ENCODE results near the gene EIF1AD. TPM values are rescaled to one million over a fixed set of nuclear protein-coding genes. Genes with fewer than 3 reads are reported as not detected.

EIF1AD gene
- total RNA-seq, 1 donor from 2014 or later: 22.2 TPM

DNA sequence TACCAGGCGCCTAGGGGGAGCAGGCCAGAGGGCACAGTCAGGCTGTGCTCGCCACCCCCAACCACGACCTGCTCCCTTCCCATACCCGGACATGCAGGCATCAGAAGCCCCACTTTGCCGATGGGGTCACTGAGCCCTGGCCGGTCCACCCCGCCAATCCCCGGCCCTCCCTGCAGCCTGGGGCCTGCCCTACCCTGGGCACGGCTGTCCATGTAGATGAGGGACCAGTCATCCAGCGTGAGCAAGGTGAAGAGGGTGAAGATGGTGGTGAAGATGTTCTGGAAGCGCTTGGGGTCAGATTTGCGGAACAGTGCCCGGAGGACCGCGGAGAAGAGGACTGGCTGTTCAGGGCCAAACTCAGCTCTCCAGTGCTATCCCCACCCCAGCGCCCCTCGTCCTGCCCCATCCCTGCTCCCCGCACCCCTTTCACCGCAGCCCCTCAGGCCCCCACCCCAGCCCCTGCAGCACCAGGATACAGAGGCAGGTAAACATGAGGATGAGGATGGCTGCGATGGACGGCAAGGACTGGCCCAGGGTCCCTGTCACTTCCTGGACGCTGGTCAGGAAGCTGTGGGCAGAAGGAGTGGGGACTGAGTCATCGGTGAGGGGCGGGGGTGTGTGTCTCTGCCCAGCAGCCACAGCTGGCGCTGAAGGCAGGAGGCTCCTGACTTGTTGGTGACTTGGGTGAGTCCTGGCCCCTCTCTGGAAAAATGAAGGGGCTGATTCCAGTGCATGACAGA lies 18.8 kb upstream of the EIF1AD start:
- H3K36me3 Mint-ChIP-seq: no peaks in the 10 kb centered on the region
- H3K27ac Mint-ChIP-seq: no peak overlapping the region
- H3K36me3 ChIP-seq: no peaks in the 10 kb centered on the region
- peaks cover 4% of the 10 kb centered on the region for H3K4me1 Mint-ChIP-seq
- no peak overlapping the region for H2AFZ ChIP-seq (replicated peaks)
- no peak for DNase-seq (ENCODE audit: low spot score)
- H3K79me2 ChIP-seq (ENCODE audit: low read depth): no peaks in the 10 kb centered on the region
- H3K9me3 Mint-ChIP-seq: no peaks in the 10 kb centered on the region
- no peak overlapping the region for H3K4me3 ChIP-seq
- no peaks in the 10 kb centered on the region for H4K20me1 ChIP-seq (ENCODE audit: low read depth)
- H3K27me3 Mint-ChIP-seq (ENCODE audit: insufficient read depth, low read depth): peaks cover 12% of the 10 kb centered on the region
- no peak overlapping the region for H3K9ac ChIP-seq
- no peak for TF ChIP-seq EZH2 (IDR thresholded peaks at IDR 0.05)
- TF ChIP-seq EZH2phosphoT487 (IDR thresholded peaks at IDR 0.05): no peak
- TF ChIP-seq, protein P1, sequence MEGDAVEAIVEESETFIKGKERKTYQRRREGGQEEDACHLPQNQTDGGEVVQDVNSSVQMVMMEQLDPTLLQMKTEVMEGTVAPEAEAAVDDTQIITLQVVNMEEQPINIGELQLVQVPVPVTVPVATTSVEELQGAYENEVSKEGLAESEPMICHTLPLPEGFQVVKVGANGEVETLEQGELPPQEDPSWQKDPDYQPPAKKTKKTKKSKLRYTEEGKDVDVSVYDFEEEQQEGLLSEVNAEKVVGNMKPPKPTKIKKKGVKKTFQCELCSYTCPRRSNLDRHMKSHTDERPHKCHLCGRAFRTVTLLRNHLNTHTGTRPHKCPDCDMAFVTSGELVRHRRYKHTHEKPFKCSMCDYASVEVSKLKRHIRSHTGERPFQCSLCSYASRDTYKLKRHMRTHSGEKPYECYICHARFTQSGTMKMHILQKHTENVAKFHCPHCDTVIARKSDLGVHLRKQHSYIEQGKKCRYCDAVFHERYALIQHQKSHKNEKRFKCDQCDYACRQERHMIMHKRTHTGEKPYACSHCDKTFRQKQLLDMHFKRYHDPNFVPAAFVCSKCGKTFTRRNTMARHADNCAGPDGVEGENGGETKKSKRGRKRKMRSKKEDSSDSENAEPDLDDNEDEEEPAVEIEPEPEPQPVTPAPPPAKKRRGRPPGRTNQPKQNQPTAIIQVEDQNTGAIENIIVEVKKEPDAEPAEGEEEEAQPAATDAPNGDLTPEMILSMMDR (IDR thresholded peaks at IDR 0.05): no peak
- no peak overlapping the region for H3K4me2 ChIP-seq
- no peaks in the 10 kb centered on the region for H3K9me3 ChIP-seq (ENCODE audit: low read depth)
- no peaks in the 10 kb centered on the region for H3K4me1 ChIP-seq
- H3F3A ChIP-seq (ENCODE audit: low read depth): no peaks in the 10 kb centered on the region
- H3K27me3 ChIP-seq: peaks cover 29% of the 10 kb centered on the region
- no peak overlapping the region for H3K4me3 Mint-ChIP-seq
- no peak overlapping the region for H3K27ac ChIP-seq

DNA sequence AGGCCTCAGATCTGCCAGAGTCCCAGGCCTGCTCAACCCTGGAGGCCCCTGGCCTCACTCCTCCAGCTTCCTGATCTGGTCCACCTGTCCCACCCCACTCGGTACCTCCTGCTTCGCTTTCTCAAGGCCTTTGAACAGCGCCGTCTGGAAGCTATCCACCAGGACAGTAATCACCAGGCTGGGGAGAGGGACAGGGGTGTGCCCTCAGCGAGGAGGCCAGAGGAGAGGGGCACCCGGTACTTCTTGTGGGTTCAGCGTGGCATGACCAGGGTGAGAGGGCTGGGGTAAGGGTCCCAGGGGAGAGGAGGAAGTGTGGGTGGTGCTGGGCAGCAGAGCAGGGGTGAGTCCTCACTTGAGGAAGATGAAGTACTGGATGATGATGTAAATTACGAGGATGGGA lies 18.3 kb upstream of the EIF1AD start:
- no peak overlapping the region for H3K4me3 Mint-ChIP-seq
- H3K4me2 ChIP-seq: no peak overlapping the region
- H3K27ac Mint-ChIP-seq: no peak overlapping the region
- peaks cover 29% of the 10 kb centered on the region for H3K27me3 ChIP-seq
- H3K27ac ChIP-seq: no peak overlapping the region
- H3K36me3 Mint-ChIP-seq: no peaks in the 10 kb centered on the region
- H3K4me1 ChIP-seq: no peaks in the 10 kb centered on the region
- no peaks in the 10 kb centered on the region for H3F3A ChIP-seq (ENCODE audit: low read depth)
- no peaks in the 10 kb centered on the region for H3K36me3 ChIP-seq
- no peak for TF ChIP-seq EZH2 (IDR thresholded peaks at IDR 0.05)
- TF ChIP-seq EZH2phosphoT487 (IDR thresholded peaks at IDR 0.05): no peak
- TF ChIP-seq, protein P1 (IDR thresholded peaks at IDR 0.05): no peak
- H3K9me3 Mint-ChIP-seq: no peaks in the 10 kb centered on the region
- H2AFZ ChIP-seq (replicated peaks): no peak overlapping the region
- peaks cover 4% of the 10 kb centered on the region for H3K4me1 Mint-ChIP-seq
- DNase-seq (ENCODE audit: low spot score): no peak
- peaks cover 12% of the 10 kb centered on the region for H3K27me3 Mint-ChIP-seq (ENCODE audit: insufficient read depth, low read depth)
- no peak overlapping the region for H3K4me3 ChIP-seq
- H4K20me1 ChIP-seq (ENCODE audit: low read depth): no peaks in the 10 kb centered on the region
- no peak overlapping the region for H3K9ac ChIP-seq
- no peaks in the 10 kb centered on the region for H3K9me3 ChIP-seq (ENCODE audit: low read depth)
- H3K79me2 ChIP-seq (ENCODE audit: low read depth): no peaks in the 10 kb centered on the region

DNA sequence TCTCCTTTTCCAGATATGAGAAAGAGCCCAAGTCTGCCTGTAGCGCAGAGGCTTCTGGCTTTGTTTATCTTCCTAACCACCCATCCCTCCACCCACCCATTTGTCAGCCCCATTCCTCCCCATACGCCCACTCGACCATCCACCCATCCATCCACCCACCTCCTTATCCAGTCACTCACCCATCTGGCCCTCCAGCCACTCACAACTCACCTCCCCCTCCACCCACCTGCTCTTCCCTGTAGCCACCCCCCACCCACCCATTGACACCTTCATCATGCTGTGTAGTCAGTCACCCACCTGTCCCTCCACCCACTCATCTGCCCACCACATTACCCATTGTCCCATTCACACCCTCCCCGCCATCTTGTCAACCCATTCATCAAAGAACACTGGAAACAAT lies 15.4 kb upstream of the EIF1AD start:
- Mint-ChIP-seq H3K27me3 (ENCODE audit: insufficient read depth, low read depth) (peaks cover 15% of the 10 kb centered on the region), H3K4me1 (no peaks in the 10 kb centered on the region), H3K4me3 (no peak overlapping the region), H3K27ac (no peak overlapping the region), H3K9me3 (no peaks in the 10 kb centered on the region), H3K36me3 (no peaks in the 10 kb centered on the region)
- no peak overlapping the region for H3K9ac ChIP-seq
- no peak overlapping the region for H3K27ac ChIP-seq
- H3K79me2 ChIP-seq (ENCODE audit: low read depth): no peaks in the 10 kb centered on the region
- H3K4me3 ChIP-seq: no peak overlapping the region
- no peaks in the 10 kb centered on the region for H3K4me1 ChIP-seq
- no peak for TF ChIP-seq EZH2 (IDR thresholded peaks at IDR 0.05)
- TF ChIP-seq, protein P1 (IDR thresholded peaks at IDR 0.05): no peak
- TF ChIP-seq EZH2phosphoT487 (IDR thresholded peaks at IDR 0.05): no peak
- H3F3A ChIP-seq (ENCODE audit: low read depth): no peaks in the 10 kb centered on the region
- no peak for DNase-seq (ENCODE audit: low spot score)
- H2AFZ ChIP-seq (replicated peaks): no peak overlapping the region
- H3K9me3 ChIP-seq (ENCODE audit: low read depth): no peaks in the 10 kb centered on the region
- peaks cover 21% of the 10 kb centered on the region for H3K27me3 ChIP-seq
- no peaks in the 10 kb centered on the region for H4K20me1 ChIP-seq (ENCODE audit: low read depth)
- H3K36me3 ChIP-seq: no peaks in the 10 kb centered on the region
- no peak overlapping the region for H3K4me2 ChIP-seq
